ENCODE results near the gene SNTG2. TPM values are rescaled to one million over a fixed set of nuclear protein-coding genes. Genes with fewer than 3 reads are reported as not detected.

The SNTG2 gene
- total RNA-seq, 2 experiments from 2014 or later = 0.57 to 1.0 TPM

- H3K36me3 Mint-ChIP-seq (ENCODE audit: low read depth) = no peaks in the 10 kb centered on the region
- intact Hi-C loops (cut with micrococcal nuclease) = no loop called here
- no peak for DNase-seq
- CTCF ChIA-PET = interaction anchor here (0.6 kb wide), 1 partner anchor 92 kb away, joined by 3 read pairs; no protein-coding TSS in a partner anchor
- H3K9me3 Mint-ChIP-seq = no peaks in the 10 kb centered on the region
- H3K27ac Mint-ChIP-seq = no peak overlapping the region
- no peak overlapping the region for H3K4me3 Mint-ChIP-seq
- H3K27me3 Mint-ChIP-seq (ENCODE audit: low read depth) = no peaks in the 10 kb centered on the region
- peaks cover 31% of the 10 kb centered on the region for H3K4me1 Mint-ChIP-seq (ENCODE audit: low read depth)
Observed at GRCh38 chr2:1173528-1173927, 222.9 kb downstream of the SNTG2 start.

GRCh38 chr2:1181893-1182292, 231.2 kb downstream of the SNTG2 start:
- no peak overlapping the region for H3K4me3 Mint-ChIP-seq
- H3K9me3 Mint-ChIP-seq = peaks cover 14% of the 10 kb centered on the region
- H3K36me3 Mint-ChIP-seq (ENCODE audit: low read depth) = peaks cover 9% of the 10 kb centered on the region
- CTCF ChIA-PET = no interaction called here
- H3K4me1 Mint-ChIP-seq (ENCODE audit: low read depth) = peaks cover 7% of the 10 kb centered on the region
- H3K27me3 Mint-ChIP-seq (ENCODE audit: low read depth) = no peaks in the 10 kb centered on the region
- intact Hi-C loops (cut with micrococcal nuclease) = no loop called here
- DNase-seq = no peak
- H3K27ac Mint-ChIP-seq = no peak overlapping the region

GRCh38 chr2:1183300-1183699, 232.7 kb downstream of the SNTG2 start:
- Mint-ChIP-seq H3K27ac (no peak overlapping the region), H3K9me3 (peaks cover 14% of the 10 kb centered on the region), H3K27me3 (ENCODE audit: low read depth) (no peaks in the 10 kb centered on the region), H3K36me3 (ENCODE audit: low read depth) (peaks cover 9% of the 10 kb centered on the region), H3K4me3 (no peak overlapping the region), H3K4me1 (ENCODE audit: low read depth) (peaks cover 4% of the 10 kb centered on the region)
- intact Hi-C loops (cut with micrococcal nuclease) = no loop called here
- DNase-seq = no peak
- CTCF ChIA-PET = no interaction called here

GRCh38 chr2:1186421-1186820, 235.8 kb downstream of the SNTG2 start:
- Mint-ChIP-seq H3K9me3 (peaks cover 14% of the 10 kb centered on the region), H3K36me3 (ENCODE audit: low read depth) (peaks cover 9% of the 10 kb centered on the region), H3K27ac (no peak overlapping the region), H3K27me3 (ENCODE audit: low read depth) (no peaks in the 10 kb centered on the region), H3K4me3 (no peak overlapping the region), H3K4me1 (ENCODE audit: low read depth) (peaks cover 4% of the 10 kb centered on the region)
- CTCF ChIA-PET = no interaction called here
- DNase-seq = no peak
- intact Hi-C loops (cut with micrococcal nuclease) = no loop called here

- CTCF ChIA-PET = no interaction called here
Observed at GRCh38 chr2:1187189-1187588, 236.5 kb downstream of the SNTG2 start.

DNA sequence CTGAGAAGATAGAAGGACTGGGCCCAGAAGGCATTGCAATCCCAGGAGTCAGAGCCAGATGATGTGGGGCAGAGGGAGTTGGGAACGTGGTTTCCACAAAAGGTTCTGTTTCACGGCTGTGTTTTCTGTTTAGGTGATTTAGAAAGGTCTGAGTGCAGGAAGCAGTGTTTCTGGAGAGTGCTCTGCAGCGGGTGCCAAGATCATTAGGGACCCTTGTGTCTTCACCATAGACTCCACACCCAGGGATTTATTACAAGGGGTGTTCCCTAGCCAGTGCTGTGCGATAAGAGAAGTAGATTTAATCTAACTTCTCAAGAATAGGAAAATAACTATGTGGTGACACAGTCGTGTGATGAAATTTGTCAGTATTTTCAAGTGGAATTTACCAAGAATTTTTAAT, 241.5 kb downstream of the SNTG2 start:
- Mint-ChIP-seq H3K4me3 (no peak overlapping the region), H3K36me3 (ENCODE audit: low read depth) (peaks cover 4% of the 10 kb centered on the region), H3K4me1 (ENCODE audit: low read depth) (no peaks in the 10 kb centered on the region), H3K27ac (no peak overlapping the region), H3K9me3 (peaks cover 18% of the 10 kb centered on the region), H3K27me3 (ENCODE audit: low read depth) (no peaks in the 10 kb centered on the region)
- intact Hi-C loops (cut with micrococcal nuclease) = no loop called here
- CTCF ChIA-PET = interaction anchor here (0.6 to 0.7 kb wide), 2 partner anchors 30 to 302 kb away, joined by 3 read pairs; no protein-coding TSS in a partner anchor
- no peak for DNase-seq

More at GRCh38 chr2:1187189-1187588, 236.5 kb downstream of the SNTG2 start:
- Mint-ChIP-seq H3K27ac (no peak overlapping the region), H3K36me3 (ENCODE audit: low read depth) (peaks cover 9% of the 10 kb centered on the region), H3K27me3 (ENCODE audit: low read depth) (no peaks in the 10 kb centered on the region), H3K4me1 (ENCODE audit: low read depth) (peaks cover 4% of the 10 kb centered on the region), H3K9me3 (peaks cover 14% of the 10 kb centered on the region), H3K4me3 (no peak overlapping the region)
- no peak for DNase-seq
- intact Hi-C loops (cut with micrococcal nuclease) = no loop called here

- Mint-ChIP-seq H3K27me3 (ENCODE audit: low read depth) (no peaks in the 10 kb centered on the region), H3K4me1 (ENCODE audit: low read depth) (no peaks in the 10 kb centered on the region), H3K9me3 (peaks cover 18% of the 10 kb centered on the region), H3K36me3 (ENCODE audit: low read depth) (peaks cover 4% of the 10 kb centered on the region), H3K27ac (no peak overlapping the region), H3K4me3 (no peak overlapping the region)
- CTCF ChIA-PET = no interaction called here
- no peak for DNase-seq
- intact Hi-C loops (cut with micrococcal nuclease) = no loop called here
Observed at GRCh38 chr2:1193801-1194200, 243.2 kb downstream of the SNTG2 start.

DNA sequence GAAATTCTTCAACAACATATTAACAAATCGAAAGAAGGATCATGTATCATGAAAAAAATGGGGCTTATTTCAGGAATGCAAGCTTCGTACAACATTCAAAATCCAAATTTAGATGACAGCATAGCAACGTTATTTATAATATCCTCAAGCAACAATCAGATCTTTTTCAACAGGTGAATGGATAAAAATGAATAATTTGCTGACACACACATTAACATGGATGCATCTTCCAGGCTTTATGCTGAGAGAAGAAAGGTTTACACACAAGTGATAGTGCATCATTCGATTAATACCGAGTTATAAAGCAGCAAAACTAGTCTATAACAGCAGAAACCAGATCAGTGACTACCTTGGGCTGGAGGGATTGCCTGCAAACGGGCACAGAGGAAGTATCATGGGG, 253.1 kb downstream of the SNTG2 start:
- Mint-ChIP-seq H3K4me3 (no peak overlapping the region), H3K4me1 (ENCODE audit: low read depth) (no peaks in the 10 kb centered on the region), H3K36me3 (ENCODE audit: low read depth) (no peaks in the 10 kb centered on the region), H3K9me3 (peaks cover 8% of the 10 kb centered on the region), H3K27ac (no peak overlapping the region), H3K27me3 (ENCODE audit: low read depth) (no peaks in the 10 kb centered on the region)
- CTCF ChIA-PET = no interaction called here
- intact Hi-C loops (cut with micrococcal nuclease) = no loop called here
- no peak for DNase-seq

DNA sequence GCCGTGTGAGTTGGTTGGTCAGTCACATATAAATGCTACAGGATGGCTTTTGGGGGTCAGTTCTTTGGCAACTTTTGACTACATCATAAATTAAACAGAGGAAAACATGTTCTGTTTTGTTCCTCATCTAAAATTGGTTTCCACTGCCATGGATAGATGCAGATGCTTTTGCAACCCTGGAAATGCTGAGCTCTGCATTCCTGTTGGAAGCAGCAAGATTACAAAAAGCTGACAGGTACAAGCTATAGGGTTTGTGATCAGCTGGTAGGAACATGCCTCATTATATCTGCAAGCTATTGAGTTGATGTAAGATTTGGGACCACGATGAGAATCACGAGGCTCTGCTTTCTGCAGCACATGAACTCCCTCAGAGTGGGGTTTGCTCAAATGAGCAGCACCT, 255.2 kb downstream of the SNTG2 start:
- Mint-ChIP-seq H3K4me1 (ENCODE audit: low read depth) (no peaks in the 10 kb centered on the region), H3K27ac (no peak overlapping the region), H3K9me3 (peaks cover 9% of the 10 kb centered on the region), H3K4me3 (no peak overlapping the region), H3K36me3 (ENCODE audit: low read depth) (no peaks in the 10 kb centered on the region), H3K27me3 (ENCODE audit: low read depth) (no peaks in the 10 kb centered on the region)
- intact Hi-C loops (cut with micrococcal nuclease) = no loop called here
- no peak for DNase-seq
- CTCF ChIA-PET = interaction anchor here (0.6 kb wide), 2 partner anchors 57 to 343 kb away, joined by 3 to 4 read pairs; no protein-coding TSS in a partner anchor

GRCh38 chr2:1207962-1208510, 257.4 kb downstream of the SNTG2 start:
- peaks cover 10% of the 10 kb centered on the region for H3K9me3 Mint-ChIP-seq
- intact Hi-C loops (cut with micrococcal nuclease) = no loop called here
- peaks cover 2% of the 10 kb centered on the region for H3K36me3 Mint-ChIP-seq (ENCODE audit: low read depth)
- no peaks in the 10 kb centered on the region for H3K4me1 Mint-ChIP-seq (ENCODE audit: low read depth)
- H3K27me3 Mint-ChIP-seq (ENCODE audit: low read depth) = no peaks in the 10 kb centered on the region
- H3K27ac Mint-ChIP-seq = no peak overlapping the region
- CTCF ChIA-PET = no interaction called here
- H3K4me3 Mint-ChIP-seq = no peak overlapping the region
- DNase-seq = no peak

- CTCF ChIA-PET = no interaction called here
- H3K27ac Mint-ChIP-seq = no peak overlapping the region
- peaks cover 2% of the 10 kb centered on the region for H3K36me3 Mint-ChIP-seq (ENCODE audit: low read depth)
Observed at GRCh38 chr2:1208522-1208921, 257.9 kb downstream of the SNTG2 start.

DNA sequence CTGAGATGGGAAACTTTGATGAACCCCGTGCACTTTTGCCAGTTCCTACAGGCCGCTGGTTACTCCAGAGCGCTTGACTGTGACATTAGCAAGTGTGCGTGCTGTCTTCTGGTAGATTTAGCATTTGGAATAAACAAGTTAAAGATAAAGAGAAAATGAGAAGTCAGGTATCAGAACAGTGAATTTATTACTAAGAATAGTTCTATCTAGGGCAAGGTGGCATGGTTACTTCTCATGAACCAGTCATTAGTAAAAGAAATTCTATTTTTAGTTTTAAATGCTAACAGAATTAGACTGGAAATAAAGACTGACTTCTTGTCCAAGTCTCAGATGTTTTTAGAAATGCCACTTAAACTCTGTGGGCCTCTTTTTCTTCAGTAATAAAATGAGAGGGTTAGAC, 258.6 kb downstream of the SNTG2 start:
- Mint-ChIP-seq H3K9me3 (peaks cover 19% of the 10 kb centered on the region), H3K36me3 (ENCODE audit: low read depth) (peaks cover 2% of the 10 kb centered on the region), H3K4me3 (no peak overlapping the region), H3K27me3 (ENCODE audit: low read depth) (no peaks in the 10 kb centered on the region), H3K27ac (no peak overlapping the region), H3K4me1 (ENCODE audit: low read depth) (no peaks in the 10 kb centered on the region)
- intact Hi-C loops (cut with micrococcal nuclease) = no loop called here
- CTCF ChIA-PET = no interaction called here
- no peak for DNase-seq

More at GRCh38 chr2:1208522-1208921, 257.9 kb downstream of the SNTG2 start:
- no peak for DNase-seq
- Mint-ChIP-seq H3K9me3 (peaks cover 11% of the 10 kb centered on the region), H3K4me1 (ENCODE audit: low read depth) (no peaks in the 10 kb centered on the region), H3K4me3 (no peak overlapping the region), H3K27me3 (ENCODE audit: low read depth) (no peaks in the 10 kb centered on the region)
- intact Hi-C loops (cut with micrococcal nuclease) = no loop called here

DNA sequence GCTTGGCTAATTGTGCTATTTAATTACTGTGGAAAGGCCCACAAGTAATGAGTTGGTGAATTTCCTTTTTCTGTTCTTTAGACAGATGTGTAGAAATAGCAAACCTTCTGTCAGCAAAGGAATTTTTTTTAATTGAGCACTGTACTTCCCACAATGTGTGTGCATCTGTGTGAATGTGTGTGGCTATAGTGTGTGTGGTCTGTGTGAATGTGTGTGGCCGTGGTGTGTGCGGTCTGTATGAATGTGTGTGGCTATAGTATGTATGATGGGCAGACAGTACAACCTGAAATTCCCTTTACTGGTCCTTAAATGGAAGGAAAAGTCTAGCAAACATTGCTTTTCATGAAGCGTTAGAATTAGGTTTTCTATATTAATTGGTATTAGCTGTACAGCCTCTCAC, 259.1 kb downstream of the SNTG2 start:
- Mint-ChIP-seq H3K36me3 (ENCODE audit: low read depth) (peaks cover 2% of the 10 kb centered on the region), H3K4me1 (ENCODE audit: low read depth) (no peaks in the 10 kb centered on the region), H3K27ac (no peak overlapping the region), H3K27me3 (ENCODE audit: low read depth) (no peaks in the 10 kb centered on the region), H3K9me3 (peaks cover 21% of the 10 kb centered on the region), H3K4me3 (no peak overlapping the region)
- intact Hi-C loops (cut with micrococcal nuclease) = no loop called here
- CTCF ChIA-PET = no interaction called here
- no peak for DNase-seq

Data from activated naive CD4-positive, alpha-beta T cell treated with anti-CD3 and anti-CD28 coated beads for 36 hours (primary cell).